Nucleus accumbens (tissue), 56 donors: ENCODE data around the gene RNGTT.

Experiments used
- DNase-seq, 56 donors: peaks; one replicate each; lab custom pipeline; 2025; lab: John Stamatoyannopoulos, UW

Gene RNGTT

GRCh38 chr6:88671624-88672023 lies 291.8 kb downstream of the RNGTT start:
- DNase-seq: no peak

GRCh38 chr6:88670369-88670768 lies 293.0 kb downstream of the RNGTT start:
- DNase-seq: no peak

DNA sequence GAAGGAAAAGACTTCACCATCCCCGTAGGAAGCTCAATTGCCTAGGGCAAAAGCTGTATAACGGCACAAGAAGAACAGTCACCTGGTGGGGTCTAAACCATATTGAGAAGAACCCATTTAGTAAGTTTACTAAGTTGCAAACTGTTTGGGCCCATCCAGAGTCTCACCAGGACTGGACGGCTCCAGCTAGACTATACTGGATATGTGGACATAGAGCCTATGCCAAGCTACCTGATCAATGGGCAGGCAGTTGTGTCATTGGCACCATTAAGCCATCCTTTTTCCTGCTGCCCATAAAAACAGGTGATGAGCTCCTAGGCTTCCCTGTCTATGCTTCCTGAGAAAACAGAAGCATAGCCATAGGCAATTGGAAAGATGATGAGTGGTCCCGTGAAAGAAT lies 293.9 kb downstream of the RNGTT start:
- no peak for DNase-seq

DNA sequence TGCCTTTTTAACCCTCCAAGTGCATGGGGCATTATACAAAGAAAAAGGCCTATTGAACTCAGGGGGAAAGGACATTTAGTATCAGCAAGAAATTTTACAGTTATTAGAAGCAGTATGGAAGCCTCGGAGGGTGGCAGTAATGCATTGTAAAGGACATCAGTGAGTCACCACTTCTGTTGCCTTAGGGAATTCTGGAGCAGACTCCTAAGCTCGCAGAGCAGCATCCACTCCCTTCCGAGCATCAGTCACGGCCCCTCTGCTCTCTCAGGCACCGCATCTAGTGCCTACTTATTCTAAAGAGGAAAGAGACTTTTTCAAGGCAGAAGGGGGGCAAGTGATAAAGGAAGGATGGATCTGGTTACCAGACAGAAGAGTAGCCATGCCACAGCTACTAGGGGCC lies 296.5 kb downstream of the RNGTT start:
- no peak for DNase-seq

GRCh38 chr6:88665131-88665530 lies 298.3 kb downstream of the RNGTT start:
- no peak for DNase-seq

DNA sequence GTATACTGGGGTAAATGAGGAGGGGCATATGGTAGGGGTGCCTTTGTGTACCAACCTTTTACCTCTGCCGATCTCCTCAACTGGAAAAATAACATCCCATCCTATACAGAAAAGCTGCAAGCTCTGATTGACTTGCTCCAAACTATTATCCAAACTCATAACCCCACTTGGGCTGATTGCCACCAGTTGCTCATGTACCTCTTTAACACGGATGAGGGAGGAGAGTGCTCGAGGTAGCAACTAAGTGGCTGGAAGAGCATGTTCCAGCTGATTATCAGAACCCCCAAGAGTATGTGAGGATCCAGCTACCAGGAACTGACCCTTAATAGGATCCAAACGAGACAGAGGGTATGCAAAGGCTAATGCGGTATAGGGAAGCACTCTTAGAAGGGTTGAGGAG lies 299.6 kb downstream of the RNGTT start:
- no peak for DNase-seq

DNA sequence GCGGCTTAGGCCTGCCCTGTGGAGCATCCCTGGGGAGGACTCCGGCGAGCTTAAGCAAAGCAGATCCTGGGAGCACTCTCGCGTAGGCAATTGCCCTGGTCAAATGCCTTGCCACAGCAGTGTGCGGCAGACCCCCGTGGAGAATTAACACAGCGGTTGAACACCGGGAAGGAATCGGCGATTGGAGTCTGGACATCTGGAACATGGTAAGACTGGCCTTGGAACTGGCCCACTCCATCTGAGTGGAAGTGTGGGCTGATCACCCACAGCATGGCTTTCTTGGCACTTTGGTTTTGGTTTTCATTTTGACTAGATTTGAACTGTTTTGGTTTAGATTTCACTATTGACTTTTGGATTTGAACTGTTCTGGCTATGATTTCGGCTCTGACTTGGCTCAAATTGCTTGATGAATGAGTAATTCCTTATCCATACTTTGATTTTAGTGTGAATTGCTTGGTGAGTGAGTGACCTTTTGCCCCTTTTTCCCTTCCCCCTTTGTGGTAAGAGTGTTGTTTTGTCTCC lies 300.7 kb downstream of the RNGTT start:
- DNase-seq: no peak

DNA sequence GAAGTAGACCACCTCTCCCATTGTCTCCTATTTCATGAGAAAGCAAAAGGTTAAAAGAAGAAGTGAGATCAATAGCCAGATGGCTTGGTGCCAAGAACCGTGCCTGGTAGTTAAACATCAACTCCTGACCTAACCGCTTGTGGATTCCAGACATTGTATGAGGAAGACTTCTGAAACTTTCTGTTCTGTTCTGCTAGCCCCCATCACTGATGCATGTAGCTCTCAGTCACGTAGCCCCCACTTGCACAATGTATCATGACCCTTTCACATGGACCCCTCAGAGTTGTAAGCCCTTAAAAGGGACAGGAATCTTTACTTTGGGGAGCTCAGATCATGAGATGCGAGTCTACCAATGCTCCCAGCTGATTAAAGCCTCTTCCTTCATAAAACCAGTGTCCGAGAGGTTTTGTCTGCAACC lies 301.2 kb downstream of the RNGTT start:
- DNase-seq: no peak

GRCh38 chr6:88661136-88661535 lies 302.3 kb downstream of the RNGTT start:
- DNase-seq: no peak

DNA sequence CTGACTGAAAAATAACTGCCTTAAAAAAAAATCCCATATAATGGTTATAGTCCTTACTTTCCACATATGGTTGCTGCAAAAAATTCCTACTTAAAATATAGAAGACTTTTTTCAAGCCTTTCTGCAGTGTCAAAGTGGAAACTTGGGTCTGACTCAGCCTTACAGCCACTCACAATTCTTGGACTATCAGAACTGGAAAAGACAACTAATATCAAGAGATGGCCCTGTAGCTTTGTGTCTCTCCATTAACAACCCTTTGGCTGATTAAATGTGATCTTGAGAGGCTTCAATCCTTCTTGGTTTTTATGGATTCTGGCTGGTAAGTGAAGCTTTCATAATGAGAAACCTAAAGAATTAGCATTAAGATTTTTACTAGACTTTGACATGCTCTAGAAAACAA lies 307.8 kb downstream of the RNGTT start:
- DNase-seq: no peak

GRCh38 chr6:88653936-88654335 lies 309.5 kb downstream of the RNGTT start:
- no peak for DNase-seq

DNA sequence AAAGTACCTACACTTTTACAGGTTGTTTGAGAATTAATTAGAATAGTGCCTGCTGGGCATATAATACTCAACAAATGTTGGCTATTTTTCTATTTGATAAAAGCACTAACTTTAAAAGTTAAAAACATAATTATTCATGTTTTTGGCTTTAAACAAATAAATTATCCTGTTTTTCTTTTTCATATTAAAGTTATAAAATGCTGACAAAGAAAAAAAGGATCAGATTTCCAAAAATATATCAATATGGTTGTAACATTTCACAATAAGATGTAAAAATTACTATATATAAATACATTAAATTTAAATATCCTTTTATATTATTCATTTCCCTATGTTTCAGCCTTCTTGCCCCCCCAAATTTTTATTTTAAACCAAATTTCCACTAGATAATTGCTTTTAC lies 312.0 kb downstream of the RNGTT start:
- no peak for DNase-seq

DNA sequence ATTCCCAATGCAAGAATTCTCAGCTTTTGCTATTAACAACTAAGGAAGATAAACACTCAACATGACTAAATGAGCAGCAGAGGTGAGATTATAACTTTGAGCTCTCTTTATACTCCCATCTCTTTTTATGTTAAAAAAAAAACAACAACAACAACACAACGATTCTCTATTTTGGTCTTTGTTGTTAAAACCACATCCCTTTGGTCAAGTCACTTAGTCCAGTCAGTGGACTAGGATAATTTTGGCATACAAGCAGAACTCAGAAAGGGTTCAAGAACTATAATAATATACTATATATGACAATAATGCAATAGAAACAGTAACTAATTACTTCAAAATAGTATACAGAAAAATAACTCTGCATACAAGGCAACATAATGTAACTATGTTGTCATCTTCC lies 312.4 kb downstream of the RNGTT start:
- no peak for DNase-seq

- DNase-seq: peak in 6 of 56 donors; percentile 2 to 38 (median 10)
Measured at GRCh38 chr6:88650029-88650619, 313.3 kb downstream of the RNGTT start.

- DNase-seq: no peak
Measured at GRCh38 chr6:88641178-88641903, 322.1 kb downstream of the RNGTT start.

DNA sequence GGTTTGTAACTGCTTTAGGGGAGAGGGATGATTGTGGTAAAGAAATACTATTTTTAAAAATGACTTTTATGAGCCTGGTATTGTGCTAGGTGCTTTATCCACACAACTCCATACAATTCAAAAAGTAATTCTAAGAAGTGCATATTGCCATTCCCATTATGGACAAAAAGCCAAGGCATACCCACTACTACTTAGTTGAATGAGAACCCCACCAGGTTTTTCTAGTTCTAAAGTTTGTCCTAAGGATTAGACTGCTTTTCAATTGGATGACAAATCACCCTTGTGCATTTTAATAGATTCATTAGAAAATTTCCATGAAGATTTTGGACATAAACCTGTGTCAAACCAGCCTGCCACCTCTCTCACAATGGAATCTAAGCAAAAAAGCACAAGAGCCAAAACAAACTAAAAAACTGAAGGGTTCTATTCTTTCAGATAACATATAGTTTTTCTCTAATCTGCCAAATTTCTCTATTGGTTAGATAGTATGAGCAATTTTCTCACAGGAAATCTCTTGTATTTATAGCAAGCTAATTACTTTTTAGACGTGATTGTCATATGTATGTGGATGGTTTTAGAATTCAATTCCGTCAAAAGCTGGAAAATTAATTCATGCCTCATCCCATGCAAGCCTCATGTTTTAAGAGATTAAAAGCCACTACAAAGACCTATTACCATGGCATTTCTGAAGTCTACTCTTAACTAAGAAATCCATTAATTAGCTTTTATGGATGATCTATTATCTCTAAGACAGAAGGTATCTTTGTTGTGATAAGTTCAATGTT lies 325.5 kb downstream of the RNGTT start:
- DNase-seq: no peak

DNA sequence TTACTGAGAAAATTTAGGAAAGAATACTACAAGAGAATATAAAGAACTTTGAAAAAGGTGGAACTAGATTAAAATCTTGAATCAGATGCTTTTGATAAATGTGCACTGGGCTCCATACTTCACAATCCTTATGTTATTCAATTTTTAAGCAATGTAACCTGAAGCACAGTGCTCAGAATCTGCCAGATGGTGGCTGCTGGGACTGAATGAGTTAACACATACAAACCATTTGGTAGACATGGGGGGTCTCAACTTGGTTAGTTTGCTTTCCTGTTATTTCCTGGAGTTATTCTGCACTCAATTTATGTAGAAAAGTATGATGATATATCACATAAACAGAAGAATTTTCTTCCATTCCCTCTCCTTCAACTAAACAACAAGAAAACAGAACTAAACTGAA lies 326.5 kb downstream of the RNGTT start:
- DNase-seq: no peak

DNA sequence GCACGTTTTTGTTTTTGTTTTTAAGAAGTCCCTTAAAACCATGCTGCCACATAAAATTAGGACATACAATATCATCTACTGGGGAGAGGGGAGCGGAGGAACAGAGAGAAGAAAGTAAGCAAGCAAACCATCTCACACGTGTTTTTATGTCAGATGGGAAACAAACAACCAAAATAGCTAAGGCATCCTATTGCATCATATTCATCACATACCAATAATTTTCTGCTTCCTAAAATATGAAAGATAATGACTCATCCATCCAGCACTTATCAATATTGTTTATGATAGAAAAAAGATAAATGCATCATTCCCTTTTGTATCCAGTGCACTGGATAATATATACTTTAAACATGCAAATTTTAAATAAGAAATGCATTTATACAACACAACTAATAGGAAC lies 329.6 kb downstream of the RNGTT start:
- DNase-seq: no peak

DNA sequence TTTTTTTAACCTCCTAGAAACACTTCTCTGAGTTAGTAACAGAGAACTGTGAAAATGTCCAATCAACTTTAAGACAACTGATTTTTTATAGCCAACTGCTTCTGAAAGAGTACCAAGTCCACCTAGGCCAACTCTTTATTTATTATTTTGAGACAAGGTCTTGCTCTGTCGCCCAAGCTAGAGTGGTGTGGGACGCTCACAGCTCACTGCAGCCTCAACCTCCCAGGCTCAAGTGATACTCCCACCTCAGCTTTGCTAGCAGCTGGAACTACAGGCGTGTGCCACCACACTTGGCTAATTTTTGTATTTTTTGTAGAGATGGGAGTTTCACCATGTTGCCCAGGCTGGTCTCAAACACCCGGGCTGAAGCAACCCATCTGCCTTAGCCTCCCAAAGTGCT lies 331.6 kb downstream of the RNGTT start:
- DNase-seq: no peak

DNA sequence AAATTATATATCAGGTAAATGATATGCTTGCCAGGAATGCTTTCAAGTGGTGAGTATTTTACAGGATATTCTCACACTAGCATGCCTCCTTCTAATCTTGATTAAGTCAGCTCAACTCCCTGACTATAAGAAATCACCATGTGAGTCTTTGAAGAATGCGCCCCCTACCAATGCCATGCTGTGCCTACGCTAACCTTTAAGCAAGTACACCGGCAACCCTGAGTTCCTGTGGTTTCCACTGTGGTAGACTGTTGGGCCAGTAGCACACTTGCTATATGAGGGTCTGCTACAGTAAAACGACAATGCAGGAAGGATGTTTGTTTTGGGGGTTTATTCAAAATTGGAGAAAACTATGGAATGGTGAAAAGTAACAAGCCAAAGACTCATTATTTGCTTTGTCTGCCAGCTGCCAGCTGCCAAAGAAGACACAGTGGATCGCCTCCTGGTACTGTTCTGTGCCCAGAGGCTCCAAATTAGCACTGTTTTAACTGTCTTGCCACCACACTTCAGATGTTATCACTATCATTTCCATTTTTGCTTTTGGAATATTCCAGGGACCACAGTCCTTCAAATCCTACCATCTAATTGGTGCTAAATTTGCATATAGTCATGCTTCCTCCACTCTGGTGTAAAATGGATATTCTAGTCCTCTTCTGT lies 333.5 kb downstream of the RNGTT start:
- DNase-seq: no peak

DNA sequence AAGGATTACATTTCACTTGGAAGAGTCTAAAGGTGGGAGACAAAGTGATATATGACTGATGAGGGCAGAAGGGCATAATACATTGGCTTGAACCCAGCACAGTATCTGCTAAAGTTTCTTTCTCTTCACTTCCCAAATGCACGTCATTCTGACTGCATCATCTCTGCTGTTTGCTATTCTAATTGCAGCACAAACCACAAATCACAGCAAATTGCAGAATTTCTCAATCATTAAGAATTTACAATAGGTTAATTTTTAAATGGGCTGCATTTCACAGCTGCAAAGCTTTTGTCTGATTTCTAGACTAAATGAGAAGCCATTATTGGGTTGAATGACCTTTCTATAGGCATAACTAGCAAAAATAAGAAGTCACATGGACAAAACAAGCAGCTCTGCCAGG lies 337.0 kb downstream of the RNGTT start:
- no peak for DNase-seq
